Measurements from ENCODE around the gene AFF3. TPM values are rescaled to one million over a fixed set of nuclear protein-coding genes. Genes with fewer than 3 reads are reported as not detected.
"Not testable (repeated sequence)": the region's sequence is repeated elsewhere in the genome, so short reads cannot be mapped to it uniquely, and the experiment has no call there.

The AFF3 gene
- total and polyA plus RNA-seq, 9 donors = 2.4 to 7.2 (median 3.7) TPM

DNA sequence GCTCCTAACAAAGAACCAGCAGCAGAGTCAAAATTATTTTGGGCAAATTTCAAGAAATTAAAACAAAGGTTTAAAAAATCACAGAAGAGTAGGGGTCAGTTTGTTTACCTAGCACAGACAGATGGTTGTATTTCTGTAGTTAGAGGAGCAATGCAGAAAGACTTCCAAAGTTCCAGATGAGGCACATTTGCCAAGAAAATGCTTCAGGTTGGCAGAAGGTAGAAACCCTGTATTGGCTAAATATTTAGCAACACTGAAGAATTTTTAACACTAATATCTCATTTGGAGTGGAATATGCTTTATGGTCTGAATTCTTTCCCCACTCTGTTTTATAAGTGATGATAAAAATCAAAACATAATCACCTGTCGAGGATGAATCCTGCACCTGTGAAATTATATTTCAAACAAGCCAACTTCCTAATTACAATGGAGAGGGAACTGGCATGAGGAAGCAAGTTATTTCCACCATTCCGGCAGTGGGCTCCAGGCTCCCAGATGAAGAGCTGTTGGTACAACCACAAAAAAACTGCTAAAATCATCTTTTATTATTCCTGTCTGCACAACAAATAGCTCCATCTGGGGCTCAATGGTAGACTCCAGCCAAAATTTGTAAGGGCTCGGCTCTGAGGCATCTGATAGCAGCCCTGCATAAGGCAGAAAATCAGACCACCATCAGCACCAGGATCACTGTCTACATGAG lies 366.0 kb downstream of the AFF3 start:
- no peak overlapping the region for H3K4me3 ChIP-seq (ENCODE audit: low read length)
- DNase-seq = peak; percentile 47
- peaks cover 2% of the 10 kb centered on the region for H3K9me3 ChIP-seq (replicated peaks; ENCODE audit: control insufficient read depth, low read depth, low read length)
- H3K4me1 ChIP-seq (ENCODE audit: control insufficient read depth, insufficient read depth, low read length) = peaks cover 3% of the 10 kb centered on the region
- H3K27me3 ChIP-seq (ENCODE audit: control insufficient read depth, insufficient read depth, low read length) = no peaks in the 10 kb centered on the region
- no peak overlapping the region for H3K27ac ChIP-seq (ENCODE audit: low read length)
- WGBS (ENCODE audit: insufficient coverage) = no CpG with 5 or more reads among the region's 3 CpGs
- no peaks in the 10 kb centered on the region for H3K36me3 ChIP-seq (ENCODE audit: control insufficient read depth, insufficient read depth, low read length)

DNA sequence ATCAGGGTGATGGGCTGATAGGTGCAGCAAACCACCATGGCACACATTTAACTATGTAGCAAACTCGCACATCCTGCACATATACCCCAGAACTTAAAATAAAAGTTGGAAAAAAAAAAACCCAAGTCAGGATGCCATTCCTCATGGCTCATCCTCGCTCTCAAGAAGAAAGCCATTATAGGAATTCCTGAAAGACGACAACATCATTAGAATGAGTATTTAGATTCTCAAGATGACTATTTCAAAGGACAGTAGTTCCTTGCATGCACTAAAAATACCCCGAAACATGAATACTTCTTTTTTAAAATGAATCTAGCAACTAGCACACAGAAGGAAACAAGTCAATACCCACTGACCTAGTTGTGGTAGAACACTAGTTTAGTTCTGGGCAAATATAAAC lies 366.8 kb downstream of the AFF3 start:
- Histone ChIP-seq H3K27me3 (ENCODE audit: control insufficient read depth, insufficient read depth, low read length) (no peaks in the 10 kb centered on the region), H3K9me3 (replicated peaks; ENCODE audit: control insufficient read depth, low read depth, low read length) (peaks cover 2% of the 10 kb centered on the region), H3K4me1 (ENCODE audit: control insufficient read depth, insufficient read depth, low read length) (peaks cover 3% of the 10 kb centered on the region), H3K4me3 (ENCODE audit: low read length) (no peak overlapping the region), H3K27ac (ENCODE audit: low read length) (no peak overlapping the region), H3K36me3 (ENCODE audit: control insufficient read depth, insufficient read depth, low read length) (no peaks in the 10 kb centered on the region)
- no CpG with 5 or more reads among the region's 4 CpGs for WGBS (ENCODE audit: insufficient coverage)
- no peak for DNase-seq

DNA sequence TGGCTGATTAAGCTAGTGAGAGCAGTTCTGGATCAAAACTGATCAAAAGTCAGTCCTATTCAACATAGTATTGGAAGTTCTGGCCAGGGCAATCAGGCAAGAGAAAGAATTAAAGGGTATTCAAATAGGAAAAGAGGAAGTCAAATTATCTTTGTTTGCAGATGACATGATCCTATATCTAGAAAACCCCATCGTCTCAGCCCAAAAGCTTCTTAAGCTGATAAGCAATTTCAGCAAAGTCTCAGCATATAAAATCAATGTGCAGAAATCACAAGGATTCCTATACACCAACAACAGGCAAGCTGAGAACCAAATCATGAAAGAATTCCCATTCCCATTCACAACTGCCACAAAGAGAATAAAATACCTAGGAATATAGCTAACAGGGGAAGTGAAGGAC lies 368.7 kb downstream of the AFF3 start:
- not testable (repeated sequence) for H3K36me3 ChIP-seq (ENCODE audit: control insufficient read depth, insufficient read depth, low read length); H3K27me3 ChIP-seq (ENCODE audit: control insufficient read depth, insufficient read depth, low read length); H3K27ac ChIP-seq (ENCODE audit: low read length); DNase-seq; H3K4me3 ChIP-seq (ENCODE audit: low read length); H3K9me3 ChIP-seq (replicated peaks; ENCODE audit: control insufficient read depth, low read depth, low read length); H3K4me1 ChIP-seq (ENCODE audit: control insufficient read depth, insufficient read depth, low read length)
- WGBS (ENCODE audit: insufficient coverage) = no CpG with 5 or more reads among the region's 1 CpG

DNA sequence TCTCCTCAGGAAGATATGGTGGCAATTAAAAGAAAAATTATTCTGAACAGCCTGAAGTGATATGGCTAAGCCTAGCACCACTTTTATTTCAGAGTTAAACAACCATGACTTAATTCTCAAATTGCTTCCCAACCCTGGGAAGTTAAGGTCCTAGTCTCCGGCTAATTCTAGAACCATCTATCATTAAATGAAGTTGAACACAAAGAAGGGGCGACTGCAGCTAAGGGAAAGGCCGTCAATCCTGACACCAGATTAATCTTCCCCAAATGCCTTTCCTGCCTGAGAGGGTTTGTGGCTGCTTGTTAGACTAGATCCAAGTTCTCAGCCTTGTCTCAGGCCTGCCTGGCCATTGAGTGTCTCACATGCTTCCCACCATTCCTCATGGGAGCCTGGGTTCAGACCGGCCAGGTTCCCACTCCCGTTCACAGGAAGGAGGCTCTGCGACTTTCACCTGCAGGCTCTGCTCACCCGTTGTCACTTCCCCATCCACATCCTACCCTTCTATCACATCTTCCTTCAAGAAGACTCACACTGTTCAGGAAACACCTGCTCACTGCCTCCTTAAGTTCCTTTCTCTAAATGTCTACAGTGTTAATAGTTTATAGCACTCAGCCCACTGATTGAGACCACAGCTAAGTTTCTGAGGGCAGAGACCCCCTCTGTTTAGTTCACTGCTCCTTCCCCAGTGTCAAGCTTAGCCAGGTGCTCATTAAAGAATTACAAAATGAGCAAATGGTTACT lies 369.6 kb downstream of the AFF3 start:
- peaks cover 6% of the 10 kb centered on the region for H3K9me3 ChIP-seq (replicated peaks; ENCODE audit: control insufficient read depth, low read depth, low read length)
- peaks cover 3% of the 10 kb centered on the region for H3K4me1 ChIP-seq (ENCODE audit: control insufficient read depth, insufficient read depth, low read length)
- DNase-seq = no peak
- H3K27ac ChIP-seq (ENCODE audit: low read length) = peak overlapping the region; percentile 9
- no peaks in the 10 kb centered on the region for H3K36me3 ChIP-seq (ENCODE audit: control insufficient read depth, insufficient read depth, low read length)
- WGBS (ENCODE audit: insufficient coverage) = 37% methylated on average over 4 of the region's 7 CpGs
- H3K4me3 ChIP-seq (ENCODE audit: low read length) = no peak overlapping the region
- H3K27me3 ChIP-seq (ENCODE audit: control insufficient read depth, insufficient read depth, low read length) = no peaks in the 10 kb centered on the region

- no peak overlapping the region for H3K4me3 ChIP-seq (ENCODE audit: low read length)
- no peaks in the 10 kb centered on the region for H3K27me3 ChIP-seq (ENCODE audit: control insufficient read depth, insufficient read depth, low read length)
- DNase-seq = peak; percentile 73
- no peak overlapping the region for H3K27ac ChIP-seq (ENCODE audit: low read length)
- H3K36me3 ChIP-seq (ENCODE audit: control insufficient read depth, insufficient read depth, low read length) = no peaks in the 10 kb centered on the region
- 69% methylated on average over 7 of the region's 13 CpGs for WGBS (ENCODE audit: insufficient coverage)
- peaks cover 3% of the 10 kb centered on the region for H3K4me1 ChIP-seq (ENCODE audit: control insufficient read depth, insufficient read depth, low read length)
- peaks cover 6% of the 10 kb centered on the region for H3K9me3 ChIP-seq (replicated peaks; ENCODE audit: control insufficient read depth, low read depth, low read length)
These were observed 370.6 kb downstream of the AFF3 start for GRCh38 chr2:99771681-99772333.

GRCh38 chr2:99770876-99771275 lies 371.5 kb downstream of the AFF3 start:
- H3K27ac ChIP-seq (ENCODE audit: low read length) = peak overlapping the region; percentile 13

DNA sequence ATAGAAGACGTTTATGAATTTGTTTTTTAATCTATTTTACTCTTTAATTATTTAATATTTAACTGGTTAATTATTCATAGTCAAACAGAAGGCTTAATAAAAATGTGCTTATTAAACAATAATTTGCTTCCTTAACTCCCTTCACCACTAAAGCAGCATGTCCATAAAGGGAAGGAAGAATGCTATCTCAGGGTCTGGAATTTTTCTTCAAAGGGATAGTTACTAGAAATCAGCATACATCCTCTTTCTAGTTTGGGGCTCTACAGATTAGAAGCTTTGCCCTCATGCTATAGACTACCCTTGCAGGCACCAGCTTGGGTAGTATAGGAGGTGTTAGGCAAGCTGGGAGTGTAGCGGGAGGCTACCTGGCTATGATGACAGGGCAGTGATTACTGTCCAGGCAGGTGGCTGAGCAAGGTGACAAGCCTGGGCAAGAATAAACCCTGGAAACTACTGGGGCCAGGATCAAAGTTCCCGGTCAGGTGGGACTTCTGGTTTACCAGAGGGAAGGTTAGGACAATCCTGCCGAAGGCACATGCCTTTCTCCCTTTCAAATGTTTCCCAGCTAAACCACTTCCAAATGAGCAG lies 376.6 kb downstream of the AFF3 start:
- Histone ChIP-seq H3K4me1 (ENCODE audit: control insufficient read depth, insufficient read depth, low read length) (no peaks in the 10 kb centered on the region), H3K36me3 (ENCODE audit: control insufficient read depth, insufficient read depth, low read length) (no peaks in the 10 kb centered on the region), H3K4me3 (ENCODE audit: low read length) (no peak overlapping the region), H3K27me3 (ENCODE audit: control insufficient read depth, insufficient read depth, low read length) (no peaks in the 10 kb centered on the region), H3K27ac (ENCODE audit: low read length) (no peak overlapping the region), H3K9me3 (replicated peaks; ENCODE audit: control insufficient read depth, low read depth, low read length) (peaks cover 6% of the 10 kb centered on the region)
- WGBS (ENCODE audit: insufficient coverage) = 100% methylated on average over 1 of the region's 4 CpGs
- no peak for DNase-seq

More at GRCh38 chr2:99770876-99771275, 371.5 kb downstream of the AFF3 start:
- DNase-seq = no peak
- Histone ChIP-seq H3K4me1 (ENCODE audit: control insufficient read depth, insufficient read depth, low read length) (peaks cover 3% of the 10 kb centered on the region), H3K36me3 (ENCODE audit: control insufficient read depth, insufficient read depth, low read length) (no peaks in the 10 kb centered on the region), H3K9me3 (replicated peaks; ENCODE audit: control insufficient read depth, low read depth, low read length) (peaks cover 6% of the 10 kb centered on the region), H3K27me3 (ENCODE audit: control insufficient read depth, insufficient read depth, low read length) (no peaks in the 10 kb centered on the region), H3K4me3 (ENCODE audit: low read length) (no peak overlapping the region)
- no CpG with 5 or more reads among the region's 2 CpGs for WGBS (ENCODE audit: insufficient coverage)

DNA sequence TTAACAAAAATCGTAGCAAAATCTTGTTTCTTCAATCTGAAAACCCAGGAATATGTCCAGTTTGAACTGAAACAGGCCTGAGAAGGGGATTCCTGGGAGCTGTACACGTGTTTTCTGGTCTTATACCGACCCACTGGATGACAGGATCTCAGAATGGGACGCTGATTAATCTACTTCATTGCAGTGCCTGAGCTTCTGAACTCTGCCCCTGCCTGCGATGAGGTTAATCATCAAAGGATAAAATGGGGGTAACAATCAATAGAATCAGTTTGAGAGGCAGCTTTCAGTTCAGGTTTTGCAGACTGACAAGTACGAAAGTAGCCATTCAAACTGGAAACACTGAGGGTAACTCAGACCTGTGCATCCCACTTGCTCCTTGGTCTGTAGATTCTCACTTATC lies 378.6 kb downstream of the AFF3 start:
- Histone ChIP-seq H3K27ac (ENCODE audit: low read length) (no peak overlapping the region), H3K4me1 (ENCODE audit: control insufficient read depth, insufficient read depth, low read length) (no peaks in the 10 kb centered on the region), H3K9me3 (replicated peaks; ENCODE audit: control insufficient read depth, low read depth, low read length) (peaks cover under 1% of the 10 kb centered on the region), H3K4me3 (ENCODE audit: low read length) (no peak overlapping the region), H3K27me3 (ENCODE audit: control insufficient read depth, insufficient read depth, low read length) (no peaks in the 10 kb centered on the region), H3K36me3 (ENCODE audit: control insufficient read depth, insufficient read depth, low read length) (no peaks in the 10 kb centered on the region)
- DNase-seq = no peak
- WGBS (ENCODE audit: insufficient coverage) = 84% methylated on average over 5 of the region's 6 CpGs

- Histone ChIP-seq H3K9me3 (replicated peaks; ENCODE audit: control insufficient read depth, low read depth, low read length) (no peaks in the 10 kb centered on the region), H3K4me3 (ENCODE audit: low read length) (no peak overlapping the region), H3K27me3 (ENCODE audit: control insufficient read depth, insufficient read depth, low read length) (no peaks in the 10 kb centered on the region), H3K4me1 (ENCODE audit: control insufficient read depth, insufficient read depth, low read length) (no peaks in the 10 kb centered on the region), H3K36me3 (ENCODE audit: control insufficient read depth, insufficient read depth, low read length) (no peaks in the 10 kb centered on the region), H3K27ac (ENCODE audit: low read length) (no peak overlapping the region)
- DNase-seq = no peak
- WGBS (ENCODE audit: insufficient coverage) = 95% methylated on average over 6 of the region's 7 CpGs
These were observed 379.7 kb downstream of the AFF3 start for GRCh38 chr2:99762714-99763113.

DNA sequence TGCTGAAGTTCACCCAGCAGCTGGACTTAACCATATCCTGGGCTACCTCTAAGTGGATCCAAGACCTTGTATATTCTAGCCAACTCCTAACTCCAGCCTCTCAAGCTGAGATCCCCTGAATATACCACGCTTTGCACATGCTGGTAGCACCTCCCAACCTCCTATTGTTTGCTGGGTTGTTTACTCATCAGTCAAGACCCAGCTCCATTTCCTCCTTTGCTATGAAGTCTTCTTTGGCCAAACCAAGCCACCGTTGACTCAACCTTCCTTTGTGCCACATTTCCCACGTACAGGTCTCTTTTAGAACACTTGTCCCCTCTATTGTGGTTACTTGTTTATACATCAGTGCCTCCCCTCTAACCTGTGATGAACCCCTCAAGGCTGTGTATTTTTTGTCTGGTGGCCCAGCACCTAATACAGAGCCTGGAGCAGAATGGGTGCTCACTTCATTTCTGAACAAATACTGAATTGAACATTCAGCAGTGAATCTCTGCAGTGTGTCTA lies 384.7 kb downstream of the AFF3 start:
- H3K9me3 ChIP-seq (replicated peaks; ENCODE audit: control insufficient read depth, low read depth, low read length) = no peaks in the 10 kb centered on the region
- WGBS (ENCODE audit: insufficient coverage) = 88% methylated on average over 3 of the region's 3 CpGs
- no peak overlapping the region for H3K4me3 ChIP-seq (ENCODE audit: low read length)
- H3K27me3 ChIP-seq (ENCODE audit: control insufficient read depth, insufficient read depth, low read length) = no peaks in the 10 kb centered on the region
- H3K36me3 ChIP-seq (ENCODE audit: control insufficient read depth, insufficient read depth, low read length) = no peaks in the 10 kb centered on the region
- DNase-seq = no peak
- no peak overlapping the region for H3K27ac ChIP-seq (ENCODE audit: low read length)
- no peaks in the 10 kb centered on the region for H3K4me1 ChIP-seq (ENCODE audit: control insufficient read depth, insufficient read depth, low read length)

Measured in muscle of leg (tissue), 11 donors.